ENCODE results near the gene SGSM2.

DNA sequence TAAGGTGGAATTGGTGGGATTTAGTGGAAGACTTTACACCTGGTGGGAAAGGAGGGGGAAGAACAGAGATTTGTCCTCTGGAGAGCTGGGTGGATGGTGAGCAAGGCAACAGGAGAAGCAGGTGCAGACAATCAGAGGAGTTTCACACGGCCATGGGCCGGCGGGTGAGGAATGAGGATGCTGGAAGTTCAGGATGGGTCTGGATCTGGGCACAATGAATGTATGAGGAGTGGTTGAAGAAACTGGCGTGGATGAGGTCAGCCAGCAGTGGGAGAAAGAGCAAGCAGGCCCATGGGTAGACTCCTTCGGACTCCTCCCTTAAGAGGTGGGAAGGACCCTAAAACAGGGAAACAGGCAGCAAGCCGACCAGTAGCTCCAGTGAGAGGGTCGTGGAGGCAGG lies 73.7 kb downstream of the SGSM2 start:
- TF ChIP-seq, protein P1, sequence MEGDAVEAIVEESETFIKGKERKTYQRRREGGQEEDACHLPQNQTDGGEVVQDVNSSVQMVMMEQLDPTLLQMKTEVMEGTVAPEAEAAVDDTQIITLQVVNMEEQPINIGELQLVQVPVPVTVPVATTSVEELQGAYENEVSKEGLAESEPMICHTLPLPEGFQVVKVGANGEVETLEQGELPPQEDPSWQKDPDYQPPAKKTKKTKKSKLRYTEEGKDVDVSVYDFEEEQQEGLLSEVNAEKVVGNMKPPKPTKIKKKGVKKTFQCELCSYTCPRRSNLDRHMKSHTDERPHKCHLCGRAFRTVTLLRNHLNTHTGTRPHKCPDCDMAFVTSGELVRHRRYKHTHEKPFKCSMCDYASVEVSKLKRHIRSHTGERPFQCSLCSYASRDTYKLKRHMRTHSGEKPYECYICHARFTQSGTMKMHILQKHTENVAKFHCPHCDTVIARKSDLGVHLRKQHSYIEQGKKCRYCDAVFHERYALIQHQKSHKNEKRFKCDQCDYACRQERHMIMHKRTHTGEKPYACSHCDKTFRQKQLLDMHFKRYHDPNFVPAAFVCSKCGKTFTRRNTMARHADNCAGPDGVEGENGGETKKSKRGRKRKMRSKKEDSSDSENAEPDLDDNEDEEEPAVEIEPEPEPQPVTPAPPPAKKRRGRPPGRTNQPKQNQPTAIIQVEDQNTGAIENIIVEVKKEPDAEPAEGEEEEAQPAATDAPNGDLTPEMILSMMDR (IDR thresholded peaks at IDR 0.05; ENCODE audit: insufficient read depth, low read length), result no peak
- TF ChIP-seq GABPA (IDR thresholded peaks at IDR 0.05; ENCODE audit: low read depth), result no peak
